Measurements from ENCODE around the gene LILRB2.
"Not testable (repeated sequence)": the region's sequence is repeated elsewhere in the genome, so short reads cannot be mapped to it uniquely, and the experiment has no call there.

- not testable (repeated sequence) for TF ChIP-seq POLR2AphosphoS5, POLR2A, CTCF, EP300 (IDR thresholded peaks at IDR 0.05)
Observed at GRCh38 chr19:54272181-54272580, 8.7 kb downstream of the LILRB2 start.

All from stomach (tissue), 4 donors.